Tibial nerve (tissue), 4 donors: Measurements from ENCODE around the gene RBBP7.

Experiments used
- CTCF ChIP-seq, 5 experiments: fragments of 200-600 bp in 3 of 5; fragments of 450-650 bp in 2 of 5; sonication (generic) in 3 of 5; IDR thresholded peaks; one replicate each; pipeline ENCODE4 v1.5.1; 2016 to 2019; ENCODE audit warnings: antibody characterized with exemption in 5 of 5, mild to moderate bottlenecking in 3 of 5, moderate library complexity in 2 of 5
- EP300 ChIP-seq, 2 donors: sonication (generic); formaldehyde crosslinking; IDR thresholded peaks; one replicate each; pipeline ENCODE4 v1.6.1; 2017; ENCODE audit warnings: antibody characterized with exemption in 2 of 2, mild to moderate bottlenecking in 1 of 2
- POLR2A ChIP-seq, 2 donors: fragments of 450-650 bp; IDR thresholded peaks; one replicate each; pipeline ENCODE4 v1.6.1; 2017; ENCODE audit warnings: antibody characterized with exemption in 2 of 2, mild to moderate bottlenecking in 2 of 2, moderate library complexity in 2 of 2

- TF ChIP-seq EP300 (IDR thresholded peaks at IDR 0.05) (no peak), CTCF (IDR thresholded peaks at IDR 0.05) (no peak), POLR2A (IDR thresholded peaks at IDR 0.05) (no peak)
Observed at GRCh38 chrX:16874458-16875095, 4.4 kb upstream of the RBBP7 start.
